GM18499 (cell line): ENCODE data around the gene LHPP.

ENCODE experiments used
- ATAC-seq: cut with Tn5 transposase; IDR thresholded peaks from one replicate; pipeline ENCODE4 v1.9.1; 2021; ENCODE audit warnings: moderate number of reproducible peaks; ENCODE audit not compliant: insufficient read depth, unreplicated experiment

Gene LHPP

GRCh38 chr10:124647421-124648130 lies 186.0 kb downstream of the LHPP start:
- no peak for ATAC-seq

GRCh38 chr10:124648131-124648475 lies 186.5 kb downstream of the LHPP start:
- ATAC-seq, result no peak

DNA sequence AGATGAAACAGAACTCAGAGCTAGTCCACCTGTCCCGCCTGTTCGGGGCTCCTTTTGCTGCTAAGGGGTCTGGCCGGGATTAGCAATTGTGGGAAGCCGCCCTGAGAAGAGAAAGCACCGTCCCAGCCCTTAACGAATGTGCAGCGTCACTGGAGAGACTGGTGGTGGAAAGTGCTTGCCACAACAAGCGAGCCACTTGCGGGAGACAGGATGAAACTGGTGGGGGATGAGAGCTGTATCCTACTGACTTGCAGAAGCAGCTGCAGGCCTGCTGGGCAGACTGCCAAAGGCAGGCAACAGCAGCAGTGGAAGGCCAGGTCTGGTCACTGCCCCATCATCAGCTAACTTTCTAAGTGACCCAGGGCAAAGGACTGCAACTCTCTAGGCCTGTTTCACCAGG lies 187.1 kb downstream of the LHPP start:
- ATAC-seq, result no peak

DNA sequence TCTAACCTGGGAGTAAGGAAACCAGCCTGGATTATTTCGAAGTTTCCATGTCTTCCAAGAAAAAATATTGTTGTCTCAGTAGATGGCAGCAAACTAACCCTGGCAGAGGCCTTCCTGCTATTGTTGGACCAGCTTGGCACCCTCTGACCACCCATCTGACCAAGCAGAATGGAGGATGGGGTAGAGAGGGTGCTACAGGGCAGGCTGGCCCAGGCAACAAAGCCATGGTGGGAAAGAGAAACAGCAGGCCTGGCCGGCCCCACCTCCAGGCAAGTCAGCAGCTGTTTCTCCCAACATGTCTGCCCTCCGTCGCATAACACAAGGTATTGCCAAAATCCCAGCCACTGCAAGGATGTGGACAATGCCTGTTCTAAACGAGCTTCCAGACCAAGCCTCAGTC lies 187.6 kb downstream of the LHPP start:
- ATAC-seq, result no peak

- no peak for ATAC-seq
Observed at GRCh38 chr10:124650263-124650662, 188.6 kb downstream of the LHPP start.

GRCh38 chr10:124650820-124651401 lies 189.3 kb downstream of the LHPP start:
- ATAC-seq, result no peak

GRCh38 chr10:124651402-124651891 lies 189.8 kb downstream of the LHPP start:
- ATAC-seq, result no peak

DNA sequence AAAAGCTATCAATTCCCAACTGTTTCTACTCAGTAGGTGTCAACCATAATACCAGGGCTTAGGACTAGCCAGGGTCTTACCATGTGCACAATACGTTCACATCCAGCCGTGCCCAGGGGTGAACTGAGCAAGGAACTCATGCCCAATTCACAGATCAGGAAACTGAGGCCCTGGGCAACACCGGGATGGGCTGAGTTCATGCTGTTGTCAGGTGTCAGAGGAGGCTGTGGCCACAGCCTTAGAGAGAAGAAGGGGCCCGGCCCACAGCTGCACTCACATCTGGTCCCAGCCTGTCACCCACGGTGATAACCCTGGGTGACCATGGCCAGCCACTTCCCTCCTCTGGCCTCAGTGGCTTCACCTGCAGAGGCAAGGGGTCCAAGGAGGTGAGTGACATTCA lies 190.6 kb downstream of the LHPP start:
- no peak for ATAC-seq

GRCh38 chr10:124652701-124653100 lies 191.1 kb downstream of the LHPP start:
- ATAC-seq, result no peak

DNA sequence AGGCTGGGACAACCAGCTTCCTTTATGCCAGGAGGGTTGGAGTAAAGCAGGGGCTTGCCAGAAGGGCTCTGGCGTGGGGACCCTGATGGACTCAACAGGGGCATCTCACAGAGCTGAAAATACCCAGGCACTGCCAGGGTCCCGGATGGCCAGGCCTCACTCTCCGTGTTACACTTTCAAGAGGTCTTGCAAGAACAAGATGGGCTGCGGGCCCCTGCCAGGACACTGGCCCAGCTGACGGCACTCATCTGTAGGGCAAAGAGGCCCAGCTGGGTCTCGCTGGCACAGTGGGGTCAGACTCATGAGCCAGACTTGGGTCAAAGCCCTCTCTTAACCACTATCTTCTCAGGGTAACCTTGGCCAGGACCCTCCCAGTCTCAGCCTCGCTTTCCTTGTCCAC lies 191.7 kb downstream of the LHPP start:
- ATAC-seq, result no peak

DNA sequence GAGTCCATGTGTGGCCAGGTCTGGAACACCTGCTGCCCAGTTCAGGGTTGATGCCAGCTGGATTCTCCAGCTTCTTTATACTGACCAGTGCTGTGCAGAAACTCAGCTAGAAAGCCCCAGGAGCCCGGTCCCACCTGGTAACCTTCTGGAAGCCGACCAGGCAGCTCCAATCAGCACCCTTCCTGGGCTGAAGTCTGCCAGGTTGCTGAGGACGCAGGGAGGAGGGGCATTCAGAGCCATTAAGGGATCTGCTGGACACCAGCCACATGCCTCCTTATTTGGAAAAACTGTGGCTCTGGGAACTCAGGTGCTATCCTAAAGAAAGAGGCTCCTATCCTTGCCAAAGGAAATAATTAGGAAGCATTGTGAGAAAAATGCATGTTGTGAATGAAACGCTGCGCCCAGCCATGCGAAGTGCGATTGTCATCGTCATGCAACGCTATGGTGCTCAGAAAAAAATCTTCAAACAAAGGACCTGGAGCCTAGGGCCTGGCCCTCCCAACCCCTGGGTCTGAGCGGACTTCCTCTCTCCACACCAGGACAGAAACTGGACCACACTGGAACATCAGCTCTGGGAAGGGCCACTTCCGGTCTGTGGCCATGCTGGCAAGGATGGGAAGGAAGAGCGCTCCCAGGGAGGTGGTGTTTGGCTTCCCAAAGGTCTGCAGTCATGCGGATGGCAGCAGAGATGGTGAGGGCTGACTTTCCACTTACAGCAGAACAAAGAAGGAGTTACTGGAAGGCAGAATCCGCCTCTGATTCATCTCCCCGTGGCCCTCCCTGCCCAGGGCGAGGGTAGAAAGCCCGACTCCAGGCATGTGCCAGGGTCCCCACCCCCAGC lies 192.4 kb downstream of the LHPP start:
- ATAC-seq, result no peak

- ATAC-seq, result no peak
Observed at GRCh38 chr10:124654686-124655085, 193.1 kb downstream of the LHPP start.

DNA sequence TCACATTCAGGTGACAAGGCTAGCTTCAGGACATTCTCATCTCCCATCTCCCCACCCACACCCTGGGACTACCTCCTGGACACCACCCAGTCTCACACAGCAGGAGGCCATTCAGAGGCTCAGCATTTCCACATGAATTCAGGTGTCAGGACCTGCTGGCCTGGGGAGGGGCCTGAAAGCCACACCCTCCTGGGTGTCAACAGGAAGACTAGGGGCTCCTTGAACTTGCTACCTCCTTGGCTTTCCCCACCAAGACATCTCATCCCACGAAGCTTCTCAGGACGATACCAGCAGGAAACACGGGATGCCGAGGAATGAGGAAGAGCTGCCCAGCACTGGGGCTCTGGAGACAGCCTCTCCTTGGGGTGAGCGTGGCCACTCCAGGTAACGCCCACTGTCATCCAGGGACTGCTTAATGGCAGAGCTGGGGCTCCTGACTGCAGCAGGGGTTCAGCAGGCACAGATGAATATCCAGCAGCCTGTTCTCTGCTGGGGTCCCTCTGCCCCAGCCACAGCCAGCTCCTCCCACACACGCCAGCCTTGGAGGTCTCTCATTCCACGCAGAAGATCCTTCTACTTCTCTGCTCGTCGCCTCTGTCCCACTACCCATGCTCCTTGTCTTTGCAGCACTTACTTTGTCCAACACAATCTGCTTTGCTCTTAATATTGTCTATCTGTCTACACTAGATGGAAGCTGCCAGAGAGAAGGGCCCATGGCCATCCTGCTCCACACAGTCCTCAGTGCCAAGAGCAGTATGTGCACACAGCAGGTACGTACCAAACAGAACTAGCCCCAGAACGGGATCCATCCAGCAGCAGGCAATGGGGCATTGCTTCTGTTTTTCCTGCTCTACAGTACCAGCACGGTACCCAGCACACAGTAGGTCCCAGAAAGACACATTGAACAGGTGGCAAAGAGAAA lies 193.8 kb downstream of the LHPP start:
- ATAC-seq, result no peak

GRCh38 chr10:124656113-124656490 lies 194.5 kb downstream of the LHPP start:
- ATAC-seq, result no peak

DNA sequence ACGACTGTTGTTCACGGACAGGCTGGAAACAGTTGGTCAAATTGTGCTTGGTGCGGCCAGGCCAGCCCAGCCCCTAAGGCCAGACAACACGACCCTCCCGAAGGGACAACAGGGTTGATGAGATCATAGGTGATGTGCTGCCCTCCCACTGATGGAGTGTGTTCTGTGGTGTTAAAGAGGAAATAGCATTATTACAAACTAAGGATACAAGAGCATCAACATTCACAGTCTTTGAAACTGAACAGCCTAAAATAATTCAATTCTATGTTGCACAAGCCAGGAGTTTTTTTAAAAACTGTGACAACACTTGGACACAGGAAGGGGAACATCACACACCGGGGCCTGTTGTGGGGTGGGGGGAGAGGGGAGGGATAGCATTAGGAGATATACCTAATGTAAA lies 194.9 kb downstream of the LHPP start:
- ATAC-seq, result no peak

- ATAC-seq, result no peak
Observed at GRCh38 chr10:124657806-124658205, 196.2 kb downstream of the LHPP start.

DNA sequence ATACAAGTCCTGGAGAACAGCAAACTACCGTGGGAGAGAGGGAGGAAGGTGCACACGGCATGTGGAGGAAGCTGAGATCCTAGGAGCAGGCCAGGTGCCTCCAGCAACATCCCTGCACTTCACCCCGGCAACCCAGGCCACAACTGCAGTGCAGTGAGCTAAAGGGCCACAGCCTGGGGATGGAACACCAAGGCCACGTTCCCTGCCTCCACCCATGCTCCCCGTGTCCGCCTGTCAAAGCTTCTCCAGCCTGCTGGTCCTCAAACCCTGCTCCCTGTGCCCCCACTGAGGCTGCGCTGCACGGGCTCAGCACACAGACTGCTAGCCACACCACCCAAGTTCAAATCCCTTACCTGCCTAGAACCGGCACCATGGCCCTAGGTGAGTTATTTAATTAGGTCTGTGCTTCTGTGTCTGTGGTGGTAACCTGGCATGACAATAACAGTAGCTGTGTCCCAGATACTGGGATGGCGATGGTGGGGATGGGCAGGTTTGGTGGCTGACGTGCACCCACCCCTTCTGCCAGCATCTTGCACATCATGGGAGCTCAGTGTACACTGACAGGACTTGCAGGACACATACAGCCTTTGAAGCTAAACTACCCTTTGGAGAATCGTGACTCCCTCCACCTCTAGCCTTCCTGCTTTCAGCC lies 197.1 kb downstream of the LHPP start:
- no peak for ATAC-seq

GRCh38 chr10:124659380-124659779 lies 197.8 kb downstream of the LHPP start:
- ATAC-seq, result no peak

DNA sequence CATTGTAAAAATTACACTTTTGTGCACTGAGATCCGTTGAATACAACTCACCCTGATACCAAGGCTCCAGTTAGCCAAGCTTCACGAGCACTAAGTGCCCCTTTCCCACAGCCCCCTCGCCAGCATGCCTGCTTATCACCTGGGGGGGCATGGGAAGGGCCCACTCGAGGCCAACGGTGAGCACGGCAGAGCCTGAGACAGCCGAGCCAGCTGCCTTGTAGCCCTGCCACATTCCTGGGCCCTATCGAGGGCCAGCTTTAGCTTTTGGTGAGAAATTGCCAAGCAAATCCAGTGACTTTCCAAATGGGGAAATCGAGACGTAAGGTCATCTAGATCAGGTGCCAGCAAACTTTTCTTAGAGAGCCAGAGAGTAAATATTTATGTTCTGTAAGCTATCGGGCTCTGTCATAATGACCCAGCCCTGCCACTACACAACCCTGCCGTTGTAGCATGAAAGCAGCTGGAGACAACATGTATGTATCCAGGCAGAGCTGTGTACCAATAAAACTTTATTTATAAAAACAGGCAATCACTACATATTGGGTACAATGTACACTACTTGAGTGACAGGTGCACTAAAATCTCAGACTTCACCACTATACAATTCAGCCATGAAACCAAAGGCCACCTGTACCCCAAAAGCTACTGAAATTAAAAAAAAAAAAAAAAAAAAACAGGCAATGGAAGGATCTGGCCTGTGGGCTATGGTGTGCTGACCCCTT lies 198.9 kb downstream of the LHPP start:
- no peak for ATAC-seq
